CD8-positive, alpha-beta memory T cell (primary cell): Measurements from ENCODE around the gene WFDC1. TPM values are rescaled to one million over a fixed set of nuclear protein-coding genes. Genes with fewer than 3 reads are reported as not detected.
"Not testable (repeated sequence)": the region's sequence is repeated elsewhere in the genome, so short reads cannot be mapped to it uniquely, and the experiment has no call there.

Source experiments
- CTCF ChIA-PET: fragments of 350-600 bp; sonication (Branson Sonifier 250); formaldehyde crosslinking; loops from one replicate; lab custom pipeline; 2021; ENCODE audit warnings: antibody characterized with exemption; lab: Charles Lee
- POLR2A ChIA-PET: fragments of 350-600 bp; sonication (Branson Sonifier 250); formaldehyde crosslinking; loops from one replicate; lab custom pipeline; 2021; ENCODE audit warnings: antibody characterized with exemption; lab: Charles Lee
- DNase-seq, 5 donors: peaks; one replicate each; pipeline versions ENCODE4 v3.0.0 to v3.0.0-alpha.2; 2020 to 2022; ENCODE audit warnings: mixed read lengths in 1 of 5
- H3K27ac ChIP-seq: one replicate; pipeline ENCODE4 v1.7.0; 2013; ENCODE audit warnings: low read depth, mild to moderate bottlenecking, low read length, moderate library complexity
- H3K27me3 ChIP-seq: 2 replicates; pipeline ENCODE4 v1.7.0; 2013; ENCODE audit warnings: low read length, mild to moderate bottlenecking; ENCODE audit not compliant: insufficient read depth, poor library complexity, severe bottlenecking
- H3K36me3 ChIP-seq: 2 replicates; pipeline ENCODE4 v1.7.0; 2013; ENCODE audit warnings: mild to moderate bottlenecking, low read length, moderate library complexity; ENCODE audit not compliant: insufficient read depth
- H3K4me1 ChIP-seq: 2 replicates; pipeline ENCODE4 v1.7.0; 2013; ENCODE audit warnings: mild to moderate bottlenecking, low read length, moderate library complexity; ENCODE audit not compliant: insufficient read depth
- H3K4me3 ChIP-seq: 2 replicates; pipeline ENCODE4 v1.7.0; 2013; ENCODE audit warnings: mild to moderate bottlenecking, low read length
- H3K9me3 ChIP-seq: 2 replicates; pipeline ENCODE4 v1.7.0; 2013; ENCODE audit warnings: mild to moderate bottlenecking, low read length
- H3K27ac Mint-ChIP-seq, 8 donors: one replicate each; pipeline ENCODE4 v1.8.0; 2020 to 2021; ENCODE audit warnings: mixed read lengths in 8 of 8, mild to moderate bottlenecking in 6 of 8, inconsistent platforms in 3 of 8, moderate library complexity in 3 of 8
- H3K27me3 Mint-ChIP-seq, 2 donors: one replicate each; pipeline ENCODE4 v1.8.0; 2020 to 2021; ENCODE audit warnings: mixed read lengths in 2 of 2, mild to moderate bottlenecking in 1 of 2, moderate library complexity in 1 of 2
- H3K36me3 Mint-ChIP-seq, 3 donors: one replicate each; pipeline ENCODE4 v1.8.0; 2020 to 2021; ENCODE audit warnings: mixed read lengths in 3 of 3, inconsistent platforms in 1 of 3, mild to moderate bottlenecking in 1 of 3
- H3K4me1 Mint-ChIP-seq, 3 donors: one replicate each; pipeline ENCODE4 v1.8.0; 2020 to 2021; ENCODE audit warnings: mixed read lengths in 3 of 3, inconsistent platforms in 1 of 3, mild to moderate bottlenecking in 1 of 3
- H3K4me3 Mint-ChIP-seq, 7 donors: one replicate each; pipeline ENCODE4 v1.8.0; 2020 to 2021; ENCODE audit warnings: mixed read lengths in 7 of 7, mild to moderate bottlenecking in 6 of 7, moderate library complexity in 4 of 7, inconsistent platforms in 2 of 7
- H3K9me3 Mint-ChIP-seq, 5 donors: one replicate each; pipeline ENCODE4 v1.8.0; 2020 to 2022; ENCODE audit warnings: mixed read lengths in 5 of 5, mild to moderate bottlenecking in 3 of 5, moderate library complexity in 2 of 5, inconsistent platforms in 1 of 5
- polyA plus RNA-seq: library from polyadenylated mRNA; unstranded; fragments of 300-500 nt; fragmentation: Illumina TruSeq; gene quantifications from one replicate; pipeline ENCODE4 v1.2.3, GENCODE V29; 2021
- total RNA-seq, 2 experiments: library from RNA; stranded (reverse); gene quantifications; one replicate each; pipeline ENCODE4 v1.2.3, GENCODE V29; 2021

Gene WFDC1
- total and polyA plus RNA-seq, 3 experiments from 2014 or later = not detected

GRCh38 chr16:84329016-84329415 lies 34.3 kb downstream of the WFDC1 start:
- Histone ChIP-seq H3K4me3 (no peak overlapping the region), H3K36me3 (no peaks in the 10 kb centered on the region), H3K27ac (no peak overlapping the region), H3K27me3 (no peaks in the 10 kb centered on the region), H3K9me3 (no peaks in the 10 kb centered on the region), H3K4me1 (no peaks in the 10 kb centered on the region)
- no peak overlapping the region for H3K4me3 Mint-ChIP-seq
- H3K36me3 Mint-ChIP-seq = no peaks in the 10 kb centered on the region
- ChIA-PET CTCF (no interaction called here), POLR2A (no interaction called here)
- H3K27ac Mint-ChIP-seq = no peak overlapping the region
- H3K9me3 Mint-ChIP-seq = no peaks in the 10 kb centered on the region
- no peaks in the 10 kb centered on the region for H3K4me1 Mint-ChIP-seq
- peaks cover 4 to 27% of the 10 kb centered on the region in 2 donors for H3K27me3 Mint-ChIP-seq
- no peak for DNase-seq

- Histone ChIP-seq H3K4me1 (no peaks in the 10 kb centered on the region), H3K27me3 (no peaks in the 10 kb centered on the region), H3K36me3 (no peaks in the 10 kb centered on the region), H3K27ac (no peak overlapping the region), H3K9me3 (no peaks in the 10 kb centered on the region), H3K4me3 (no peak overlapping the region)
- H3K27ac Mint-ChIP-seq = no peak overlapping the region
- H3K36me3 Mint-ChIP-seq = no peaks in the 10 kb centered on the region
- H3K27me3 Mint-ChIP-seq = peaks cover 4 to 27% of the 10 kb centered on the region in 2 donors
- ChIA-PET CTCF (no interaction called here), POLR2A (no interaction called here)
- H3K9me3 Mint-ChIP-seq = peaks cover 0 to 5% (median 0%) of the 10 kb centered on the region in 5 donors
- H3K4me1 Mint-ChIP-seq = no peaks in the 10 kb centered on the region
- no peak for DNase-seq
- no peak overlapping the region for H3K4me3 Mint-ChIP-seq
These were observed 35.4 kb downstream of the WFDC1 start for GRCh38 chr16:84329843-84330684.

GRCh38 chr16:84330685-84331050 lies 36.0 kb downstream of the WFDC1 start:
- Mint-ChIP-seq H3K36me3 (no peaks in the 10 kb centered on the region), H3K27me3 (peaks cover 4 to 27% of the 10 kb centered on the region in 2 donors), H3K9me3 (peaks cover 2 to 11% (median 6%) of the 10 kb centered on the region in 5 donors), H3K4me1 (no peaks in the 10 kb centered on the region), H3K27ac (no peak overlapping the region), H3K4me3 (no peak overlapping the region)
- Histone ChIP-seq H3K27me3 (no peaks in the 10 kb centered on the region), H3K4me1 (no peaks in the 10 kb centered on the region), H3K4me3 (no peak overlapping the region), H3K9me3 (no peaks in the 10 kb centered on the region), H3K27ac (no peak overlapping the region), H3K36me3 (no peaks in the 10 kb centered on the region)
- ChIA-PET CTCF (no interaction called here), POLR2A (no interaction called here)
- no peak for DNase-seq

DNA sequence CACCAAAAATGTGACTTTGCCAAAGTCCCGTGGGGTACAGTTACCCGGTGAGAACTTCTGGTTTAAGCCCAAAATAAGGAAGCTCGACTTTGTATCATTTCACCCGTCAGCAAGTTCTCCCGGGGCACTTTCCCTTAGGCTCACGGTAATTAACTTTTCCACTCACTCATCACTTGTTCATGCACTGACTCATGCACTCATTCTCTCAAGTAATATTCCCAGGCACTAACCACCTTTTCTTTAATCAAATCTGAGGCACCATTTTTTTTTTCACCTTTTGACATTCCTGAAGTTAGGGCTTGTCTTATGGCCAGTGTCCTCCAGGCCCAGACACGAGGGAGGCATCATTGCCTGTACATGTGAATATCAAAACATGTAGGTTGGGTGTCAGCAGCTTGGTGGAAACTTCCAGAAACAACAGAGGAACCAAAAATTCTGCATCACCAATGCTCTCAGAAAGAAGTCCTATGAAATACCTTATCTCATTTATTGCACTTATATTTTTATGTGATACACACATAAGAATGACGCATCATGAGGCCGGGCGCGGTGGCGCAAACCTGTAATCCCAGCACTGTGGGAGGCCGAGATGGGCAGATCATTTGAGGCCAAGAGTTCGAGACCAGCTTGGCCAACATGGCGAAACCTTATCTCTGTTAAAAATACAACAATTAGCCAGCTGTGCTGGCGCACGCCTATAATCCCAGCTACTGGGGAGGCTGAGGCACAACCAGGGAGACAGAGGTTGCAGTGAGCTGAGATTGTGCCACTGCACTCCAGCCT lies 37.5 kb downstream of the WFDC1 start:
- H3K4me3 Mint-ChIP-seq = no peak overlapping the region
- no peaks in the 10 kb centered on the region for H3K4me1 Mint-ChIP-seq
- H3K36me3 ChIP-seq = no peaks in the 10 kb centered on the region
- POLR2A ChIA-PET = no interaction called here
- H3K9me3 ChIP-seq = no peaks in the 10 kb centered on the region
- H3K27me3 Mint-ChIP-seq = peaks cover 3 to 27% of the 10 kb centered on the region in 2 donors
- CTCF ChIA-PET = no interaction called here
- peaks cover 0 to 2% (median 0%) of the 10 kb centered on the region in 3 donors for H3K36me3 Mint-ChIP-seq
- peaks cover 9 to 20% (median 12%) of the 10 kb centered on the region in 5 donors for H3K9me3 Mint-ChIP-seq
- H3K4me3 ChIP-seq = no peak overlapping the region
- no peak overlapping the region for H3K27ac ChIP-seq
- H3K4me1 ChIP-seq = no peaks in the 10 kb centered on the region
- DNase-seq = no peak
- H3K27ac Mint-ChIP-seq = no peak overlapping the region
- H3K27me3 ChIP-seq = no peaks in the 10 kb centered on the region

DNA sequence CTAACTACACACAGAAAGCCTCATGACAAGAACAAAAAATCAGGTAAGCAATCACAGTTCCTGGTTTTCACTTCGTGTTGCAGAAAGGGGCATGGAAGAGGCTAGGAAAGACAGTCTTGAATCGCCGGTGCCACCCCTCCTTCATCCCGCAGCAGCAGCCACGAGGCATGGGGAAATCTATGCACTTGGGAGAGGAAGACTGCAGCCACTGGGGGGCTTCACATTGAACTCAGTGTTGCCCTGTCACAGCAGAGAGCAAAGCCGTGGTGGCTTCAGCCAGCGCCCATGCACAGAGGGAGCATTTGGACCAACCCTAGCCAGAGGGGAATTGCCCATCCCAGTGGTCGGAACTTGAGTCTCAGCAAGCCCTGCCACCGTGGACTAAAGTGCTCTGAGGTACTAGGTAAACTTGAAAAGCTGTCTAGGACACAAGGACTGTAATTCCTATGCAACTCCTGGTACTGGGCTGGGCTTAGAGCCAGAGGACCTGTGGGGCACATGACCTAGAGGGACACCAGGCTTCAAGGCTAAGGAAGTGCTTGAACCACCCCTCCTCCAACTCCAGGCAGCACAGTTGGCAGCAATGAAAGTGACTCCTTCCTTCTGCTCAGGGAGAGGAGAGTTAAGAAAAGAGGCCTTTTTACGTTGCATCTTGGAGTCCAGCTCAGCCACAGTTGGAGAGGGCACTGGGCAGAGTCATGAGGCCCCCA lies 38.5 kb downstream of the WFDC1 start:
- Mint-ChIP-seq H3K27me3 (peaks cover 0 to 22% of the 10 kb centered on the region in 2 donors), H3K9me3 (peaks cover 14 to 24% (median 16%) of the 10 kb centered on the region in 5 donors), H3K36me3 (peaks cover 0 to 6% (median 0%) of the 10 kb centered on the region in 3 donors), H3K27ac (no peak overlapping the region), H3K4me1 (no peaks in the 10 kb centered on the region), H3K4me3 (no peak overlapping the region)
- no peaks in the 10 kb centered on the region for H3K4me1 ChIP-seq
- ChIA-PET CTCF (no interaction called here), POLR2A (no interaction called here)
- H3K4me3 ChIP-seq = no peak overlapping the region
- H3K27me3 ChIP-seq = no peaks in the 10 kb centered on the region
- no peaks in the 10 kb centered on the region for H3K9me3 ChIP-seq
- H3K27ac ChIP-seq = no peak overlapping the region
- H3K36me3 ChIP-seq = no peaks in the 10 kb centered on the region
- DNase-seq = no peak

DNA sequence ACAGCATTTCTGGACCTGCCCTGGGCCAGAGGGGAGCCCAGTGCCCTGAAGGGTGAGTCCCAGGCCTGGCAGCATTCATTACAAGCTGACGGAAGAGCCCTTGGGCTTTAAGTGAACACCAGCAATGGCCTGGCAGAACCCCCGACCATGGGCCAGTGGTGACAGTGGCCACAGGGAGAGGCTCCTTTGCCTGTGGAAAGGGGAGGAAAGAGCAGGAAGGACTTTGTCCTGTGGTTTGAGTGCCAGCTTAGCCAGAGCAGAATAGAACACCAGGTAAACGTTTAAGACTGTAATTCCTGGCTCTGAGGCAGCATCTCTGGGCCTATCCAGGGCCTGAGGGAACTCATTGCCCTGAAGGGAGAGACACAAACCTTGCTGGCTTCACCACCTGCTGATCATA lies 39.4 kb downstream of the WFDC1 start:
- DNase-seq = no peak
- Mint-ChIP-seq H3K9me3 (peaks cover 14 to 24% (median 16%) of the 10 kb centered on the region in 5 donors), H3K4me3 (no peak overlapping the region), H3K36me3 (peaks cover 0 to 6% (median 0%) of the 10 kb centered on the region in 3 donors), H3K27me3 (peaks cover 0 to 22% of the 10 kb centered on the region in 2 donors), H3K27ac (no peak overlapping the region), H3K4me1 (no peaks in the 10 kb centered on the region)
- ChIA-PET CTCF (no interaction called here), POLR2A (no interaction called here)
- Histone ChIP-seq H3K4me3 (no peak overlapping the region), H3K36me3 (no peaks in the 10 kb centered on the region), H3K9me3 (no peaks in the 10 kb centered on the region), H3K27me3 (no peaks in the 10 kb centered on the region), H3K4me1 (no peaks in the 10 kb centered on the region), H3K27ac (no peak overlapping the region)

DNA sequence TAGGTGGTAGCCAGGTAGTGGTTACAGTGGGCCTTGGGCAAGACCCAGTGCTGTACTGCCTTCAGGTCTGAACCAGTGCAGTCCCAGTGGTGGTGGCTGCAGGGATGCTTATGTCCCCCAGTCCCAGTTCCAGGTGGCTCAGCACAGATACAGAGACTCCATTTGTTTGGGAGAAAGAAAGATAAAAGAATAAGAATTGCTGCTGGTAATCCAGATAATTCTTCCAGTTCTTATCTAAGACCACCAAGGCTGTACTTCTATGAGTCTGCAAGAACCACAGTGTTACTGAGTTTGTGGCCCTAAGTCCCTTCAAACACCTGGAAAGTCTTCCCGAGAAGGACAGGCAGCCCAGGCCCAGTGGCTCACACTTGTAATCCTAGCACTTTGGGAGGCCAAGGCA lies 39.8 kb downstream of the WFDC1 start:
- H3K27me3 ChIP-seq = no peaks in the 10 kb centered on the region
- no peak overlapping the region for H3K4me3 ChIP-seq
- H3K36me3 Mint-ChIP-seq = peaks cover 0 to 6% (median 0%) of the 10 kb centered on the region in 3 donors
- H3K9me3 ChIP-seq = no peaks in the 10 kb centered on the region
- DNase-seq = no peak
- H3K4me1 Mint-ChIP-seq = no peaks in the 10 kb centered on the region
- H3K27ac Mint-ChIP-seq = no peak overlapping the region
- no peaks in the 10 kb centered on the region for H3K36me3 ChIP-seq
- H3K4me3 Mint-ChIP-seq = no peak overlapping the region
- POLR2A ChIA-PET = no interaction called here
- H3K27me3 Mint-ChIP-seq = peaks cover 0 to 22% of the 10 kb centered on the region in 2 donors
- peaks cover 14 to 24% (median 16%) of the 10 kb centered on the region in 5 donors for H3K9me3 Mint-ChIP-seq
- no peak overlapping the region for H3K27ac ChIP-seq
- CTCF ChIA-PET = no interaction called here
- H3K4me1 ChIP-seq = no peaks in the 10 kb centered on the region

DNA sequence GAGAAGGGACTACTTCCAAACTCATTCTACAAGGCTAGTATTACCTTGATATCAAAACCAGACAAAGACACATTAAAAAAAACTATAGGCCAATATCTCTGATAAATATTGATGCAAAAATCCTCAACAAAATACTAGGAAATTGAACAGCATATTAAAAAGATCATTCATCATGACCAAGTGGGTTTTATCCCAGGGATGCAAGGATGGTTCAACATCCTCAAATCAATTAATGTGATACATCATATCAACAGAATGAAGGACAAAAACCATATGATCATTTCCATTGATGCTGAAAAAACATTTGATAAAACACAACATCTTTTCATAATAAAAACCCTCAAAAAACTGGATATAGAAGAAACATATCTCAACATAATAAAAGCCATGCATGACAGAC lies 42.6 kb downstream of the WFDC1 start:
- H3K4me3 Mint-ChIP-seq, H3K4me1 Mint-ChIP-seq, POLR2A ChIA-PET, H3K4me1 ChIP-seq, H3K9me3 ChIP-seq, H3K27ac ChIP-seq, H3K27ac Mint-ChIP-seq, H3K36me3 ChIP-seq, H3K4me3 ChIP-seq, DNase-seq, H3K36me3 Mint-ChIP-seq, H3K27me3 ChIP-seq, H3K27me3 Mint-ChIP-seq, CTCF ChIA-PET: not testable (repeated sequence)
- H3K9me3 Mint-ChIP-seq = peaks cover 14 to 24% (median 16%) of the 10 kb centered on the region in 5 donors
